Activated CD8-positive, alpha-beta memory T cell treated with anti-CD3 and anti-CD28 coated beads for 36 hours (primary cell): Measurements from ENCODE around the gene CMYA5. TPM values are rescaled to one million over a fixed set of nuclear protein-coding genes. Genes with fewer than 3 reads are reported as not detected.
"Not testable (repeated sequence)": the region's sequence is repeated elsewhere in the genome, so short reads cannot be mapped to it uniquely, and the experiment has no call there.

Experiments used
- CTCF ChIA-PET: fragments of 350-600 bp; sonication (Branson Sonifier 250); formaldehyde crosslinking; loops from one replicate; lab custom pipeline; 2021; ENCODE audit warnings: antibody characterized with exemption; lab: Charles Lee
- POLR2A ChIA-PET: fragments of 350-600 bp; sonication (Branson Sonifier 250); formaldehyde crosslinking; loops from one replicate; lab custom pipeline; 2021; ENCODE audit warnings: antibody characterized with exemption; lab: Charles Lee
- total RNA-seq, 2 experiments: library from RNA; stranded (reverse); gene quantifications; one replicate each; pipeline ENCODE4 v1.2.3, GENCODE V29; 2021

Gene CMYA5
- total RNA-seq, 2 experiments from 2014 or later: 0.10 to 0.19 TPM

- POLR2A ChIA-PET: interaction anchor here (0.6 kb wide), 1 partner anchor 712 kb away, joined by 3 read pairs; no protein-coding TSS in a partner anchor
- CTCF ChIA-PET: interaction anchor here (0.5 kb wide), 1 partner anchor 44 kb away, joined by 3 read pairs; no protein-coding TSS in a partner anchor
Measured at GRCh38 chr5:79697222-79698170, 7.9 kb downstream of the CMYA5 start.

DNA sequence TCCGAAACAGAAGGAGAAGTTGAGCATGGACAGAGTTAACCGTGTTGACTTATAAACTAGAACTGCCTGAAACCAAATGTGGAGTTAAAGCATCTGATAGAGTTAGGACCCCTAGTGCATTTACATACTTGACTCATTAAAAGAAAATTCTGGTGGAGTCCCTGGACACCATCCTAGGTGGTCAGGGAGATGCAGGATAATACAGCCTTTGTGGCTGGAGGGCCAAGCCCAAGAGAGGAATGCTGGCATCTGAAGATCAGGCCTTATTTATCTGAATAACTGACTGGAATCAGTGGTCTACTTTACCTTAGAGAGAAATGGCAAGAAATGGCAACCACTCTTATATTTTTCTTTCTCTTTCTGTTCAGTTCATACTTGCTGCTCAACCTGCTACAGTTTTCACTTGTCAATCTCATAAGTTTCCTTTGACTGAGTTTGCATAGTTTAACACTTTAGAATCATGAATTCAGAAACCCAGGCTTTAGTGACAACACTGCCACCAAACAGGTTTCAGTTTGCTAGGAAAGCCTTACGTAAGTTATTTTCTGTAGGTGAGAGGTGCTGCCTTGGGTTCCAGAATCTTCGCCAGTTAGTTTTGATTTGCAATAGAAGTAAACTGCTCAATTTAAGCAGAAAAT lies 10.2 kb downstream of the CMYA5 start:
- CTCF ChIA-PET: no interaction called here
- POLR2A ChIA-PET: no interaction called here

DNA sequence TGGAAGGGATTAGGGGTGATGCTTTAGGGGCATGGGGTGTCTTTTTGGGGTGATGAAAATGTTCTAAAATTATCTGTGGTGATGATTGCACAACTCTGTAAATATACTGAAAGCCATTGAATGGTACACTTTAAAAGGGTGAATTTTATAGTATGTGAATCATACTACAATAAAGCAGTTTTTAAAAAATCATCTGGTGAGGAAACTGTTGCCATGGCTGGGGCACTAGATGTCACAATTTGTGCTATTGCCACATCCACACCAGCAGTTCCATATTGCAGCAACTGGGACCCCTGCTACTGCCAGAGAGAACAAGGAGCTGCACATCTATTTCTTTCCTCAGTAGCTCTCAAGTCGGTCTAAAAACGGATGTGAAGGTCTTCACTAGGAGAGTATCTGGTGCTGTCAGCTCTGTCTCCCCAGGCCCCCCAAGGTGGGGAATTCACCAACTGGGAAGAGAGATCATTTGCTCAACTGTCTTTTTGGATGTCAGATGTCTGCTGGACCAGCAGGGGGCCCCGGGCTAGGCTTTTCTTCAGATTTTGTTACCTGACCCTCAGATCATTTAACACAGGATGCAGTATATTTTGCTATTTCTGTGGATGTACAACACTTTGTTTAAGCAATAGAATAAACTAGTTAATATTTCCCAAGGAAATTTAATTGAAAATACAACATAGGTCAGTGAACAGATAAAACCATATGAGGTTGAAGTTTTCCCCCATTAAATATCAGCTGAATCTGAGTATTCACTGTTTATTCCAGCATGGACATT lies 13.2 kb downstream of the CMYA5 start:
- ChIA-PET CTCF (interaction anchor here (0.6 to 1.7 kb wide), 2 partner anchors 134 to 380 kb away, joined by 3 to 4 read pairs; no protein-coding TSS in a partner anchor), POLR2A (no interaction called here)

GRCh38 chr5:79703381-79703645 lies 13.7 kb downstream of the CMYA5 start:
- CTCF ChIA-PET: interaction anchor here (1.7 kb wide), 1 partner anchor 380 kb away, joined by 4 read pairs; no protein-coding TSS in a partner anchor
- POLR2A ChIA-PET: no interaction called here

GRCh38 chr5:79704553-79704952 lies 14.9 kb downstream of the CMYA5 start:
- ChIA-PET POLR2A (no interaction called here), CTCF (no interaction called here)

DNA sequence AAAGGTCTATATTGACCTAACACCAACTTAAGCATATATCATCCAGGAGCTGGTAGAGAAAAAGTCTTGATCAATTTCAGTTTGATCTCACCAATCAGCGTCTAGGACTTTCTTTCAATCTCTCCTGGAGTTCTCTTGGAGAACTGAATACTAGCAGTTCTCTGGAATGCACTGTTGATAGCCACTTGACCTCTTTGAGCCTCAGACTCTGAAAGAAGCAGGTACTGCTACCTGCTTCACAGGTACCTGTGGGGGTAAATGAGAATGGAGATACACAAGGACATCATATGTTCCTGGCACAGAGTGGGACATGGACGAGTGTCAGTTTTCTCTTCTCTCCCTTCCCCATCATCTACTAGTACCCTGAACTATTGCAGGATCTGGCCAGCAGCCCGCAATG lies 16.0 kb downstream of the CMYA5 start:
- ChIA-PET POLR2A (no interaction called here), CTCF (no interaction called here)

DNA sequence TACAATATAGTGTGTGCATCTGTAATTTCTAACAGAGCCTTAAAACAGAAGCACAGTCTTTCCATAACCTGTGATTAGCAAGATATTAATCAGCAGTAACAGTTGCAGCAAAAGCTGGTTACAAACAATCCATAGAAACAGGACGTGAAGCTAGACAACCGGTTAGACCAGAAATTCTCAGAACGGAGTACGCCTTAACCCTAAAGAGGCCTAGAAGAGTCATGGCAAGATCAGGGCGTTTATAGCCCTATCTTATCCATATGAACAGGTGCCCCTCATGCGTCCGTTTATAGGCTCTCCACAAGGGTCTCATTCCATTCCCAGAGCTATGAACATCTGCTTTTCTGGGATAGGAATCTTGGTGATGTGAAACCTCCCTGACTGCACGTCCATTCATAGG lies 16.7 kb downstream of the CMYA5 start:
- POLR2A ChIA-PET: not testable (repeated sequence)
- CTCF ChIA-PET: interaction anchor here (1.5 kb wide), 1 partner anchor 152 kb away, joined by 3 read pairs; no protein-coding TSS in a partner anchor

GRCh38 chr5:79707535-79707934 lies 17.9 kb downstream of the CMYA5 start:
- ChIA-PET POLR2A (no interaction called here), CTCF (interaction anchor here (1.5 kb wide), 1 partner anchor 150 kb away, joined by 3 read pairs; no protein-coding TSS in a partner anchor)

- POLR2A ChIA-PET: no interaction called here
- CTCF ChIA-PET: no interaction called here
Measured at GRCh38 chr5:79712741-79713140, 23.1 kb downstream of the CMYA5 start.

- CTCF ChIA-PET: no interaction called here
Measured at GRCh38 chr5:79713727-79714126, 24.1 kb downstream of the CMYA5 start.

GRCh38 chr5:79716839-79717238 lies 27.2 kb downstream of the CMYA5 start:
- CTCF ChIA-PET: no interaction called here
- POLR2A ChIA-PET: no interaction called here

More at GRCh38 chr5:79713727-79714126, 24.1 kb downstream of the CMYA5 start:
- POLR2A ChIA-PET: no interaction called here

DNA sequence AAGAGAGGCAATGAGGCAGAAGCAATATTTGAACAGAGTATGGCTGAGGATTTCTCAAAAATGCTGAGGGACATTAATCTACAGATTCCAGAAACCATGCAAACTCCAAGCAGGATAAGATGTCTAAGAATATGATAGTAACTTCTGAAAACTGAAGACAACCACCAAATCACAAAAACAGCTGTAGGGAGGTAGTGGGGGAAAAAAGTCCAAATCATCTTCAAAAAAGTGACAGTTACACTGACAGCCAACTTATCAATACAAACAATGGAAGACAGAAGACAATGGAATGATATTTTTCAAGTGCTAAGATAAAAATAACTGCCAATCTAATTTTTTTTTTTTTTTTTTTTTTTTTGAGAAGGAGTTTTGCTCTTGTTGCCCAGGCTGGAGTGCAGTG lies 30.5 kb downstream of the CMYA5 start:
- CTCF ChIA-PET: no interaction called here
- POLR2A ChIA-PET: no interaction called here

GRCh38 chr5:79727451-79728355 lies 38.1 kb downstream of the CMYA5 start:
- POLR2A ChIA-PET: interaction anchor here (0.7 kb wide), 1 partner anchor 834 kb away, joined by 4 read pairs; no protein-coding TSS in a partner anchor
- CTCF ChIA-PET: no interaction called here

DNA sequence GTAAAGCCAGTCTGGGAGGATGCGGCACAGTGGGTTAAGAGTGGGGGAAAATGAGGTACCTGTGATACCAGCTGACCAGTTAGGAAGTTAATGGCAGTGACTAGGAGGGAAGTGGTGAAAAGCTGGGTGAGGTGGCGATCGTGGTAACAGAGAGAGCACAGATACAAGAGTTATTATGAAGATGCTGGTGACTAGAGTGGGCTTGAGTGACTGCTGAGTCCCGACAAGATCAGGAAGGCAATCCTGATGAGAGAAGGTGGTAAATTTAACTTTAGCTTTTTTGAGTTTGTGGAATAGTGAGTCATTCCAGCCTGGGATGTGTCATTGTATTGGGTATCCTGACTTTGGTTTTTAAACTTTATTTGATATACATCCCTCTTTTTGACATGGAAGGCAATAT lies 38.8 kb downstream of the CMYA5 start:
- CTCF ChIA-PET: no interaction called here

GRCh38 chr5:79729679-79730078 lies 40.0 kb downstream of the CMYA5 start:
- POLR2A ChIA-PET: no interaction called here
- CTCF ChIA-PET: no interaction called here

More for the DNA sequence above, 38.8 kb downstream of the CMYA5 start:
- POLR2A ChIA-PET: interaction anchor here (0.7 kb wide), 1 partner anchor 833 kb away, joined by 4 read pairs; no protein-coding TSS in a partner anchor

GRCh38 chr5:79730564-79730963 lies 40.9 kb downstream of the CMYA5 start:
- POLR2A ChIA-PET: no interaction called here

DNA sequence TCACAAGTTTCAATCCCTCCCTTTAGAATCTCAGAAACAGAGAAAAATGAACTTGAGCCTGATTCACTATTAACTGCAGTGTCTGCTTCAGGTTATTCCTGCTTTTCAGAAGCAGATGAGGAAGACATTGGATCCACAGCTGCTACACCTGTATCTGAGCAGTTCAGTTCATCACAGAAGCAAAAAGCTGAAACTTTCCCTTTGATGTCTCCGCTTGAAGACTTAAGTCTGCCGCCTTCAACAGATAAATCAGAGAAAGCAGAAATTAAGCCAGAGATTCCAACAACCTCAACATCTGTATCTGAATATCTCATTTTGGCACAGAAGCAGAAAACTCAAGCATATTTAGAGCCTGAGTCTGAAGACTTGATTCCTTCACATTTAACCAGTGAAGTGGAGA lies 42.1 kb downstream of the CMYA5 start:
- ChIA-PET CTCF (no interaction called here), POLR2A (no interaction called here)

More at GRCh38 chr5:79730564-79730963, 40.9 kb downstream of the CMYA5 start:
- CTCF ChIA-PET: no interaction called here
